Endodermal cell (in vitro differentiated cells): ENCODE data around the gene SPATS2. TPM values are rescaled to one million over a fixed set of nuclear protein-coding genes. Genes with fewer than 3 reads are reported as not detected.
"Not testable (repeated sequence)": the region's sequence is repeated elsewhere in the genome, so short reads cannot be mapped to it uniquely, and the experiment has no call there.

ENCODE experiments used
- DNase-seq: peaks from one replicate; pipeline ENCODE4 v3.0.0-alpha.2; 2017
- H3K27ac ChIP-seq: 2 replicates; pipeline ENCODE4 v1.5.1; 2013; ENCODE audit warnings: mild to moderate bottlenecking, low read depth, low read length, moderate library complexity
- H3K27me3 ChIP-seq: 2 replicates; pipeline ENCODE4 v1.6.1; 2013; ENCODE audit warnings: mild to moderate bottlenecking, low read length, moderate library complexity; ENCODE audit not compliant: insufficient read depth, control insufficient read depth, poor library complexity, severe bottlenecking
- H3K36me3 ChIP-seq: 2 replicates; pipeline ENCODE4 v1.7.0; 2013; ENCODE audit warnings: mild to moderate bottlenecking, low read length, moderate library complexity; ENCODE audit not compliant: control insufficient read depth, insufficient read depth
- H3K4me1 ChIP-seq: one replicate; pipeline ENCODE4 v1.7.0; 2013; ENCODE audit warnings: low read length; ENCODE audit not compliant: control insufficient read depth, insufficient read depth
- H3K4me3 ChIP-seq: 2 replicates; pipeline ENCODE4 v1.5.1; 2013; ENCODE audit warnings: mild to moderate bottlenecking, low read length, moderate library complexity
- H3K9ac ChIP-seq: 2 replicates; pipeline ENCODE4 v1.6.1; 2013; ENCODE audit warnings: mild to moderate bottlenecking, low read length, moderate library complexity; ENCODE audit not compliant: poor library complexity, severe bottlenecking; ENCODE audit errors: extremely low read depth
- H3K9me3 ChIP-seq: 2 replicates; pipeline ENCODE4 v1.6.1; 2013; ENCODE audit warnings: mild to moderate bottlenecking, low read length, moderate library complexity; ENCODE audit not compliant: control insufficient read depth
- H3K27ac Mint-ChIP-seq: 2 replicates; pipeline ENCODE4 v1.8.0; 2020; ENCODE audit warnings: mixed read lengths
- H3K27me3 Mint-ChIP-seq: 2 replicates; pipeline ENCODE4 v1.8.0; 2021; ENCODE audit warnings: mild to moderate bottlenecking, mixed read lengths; ENCODE audit not compliant: insufficient read depth
- H3K36me3 Mint-ChIP-seq: 2 replicates; pipeline ENCODE4 v1.8.0; 2020; ENCODE audit warnings: low read depth, mixed read lengths
- H3K4me1 Mint-ChIP-seq: 2 replicates; pipeline ENCODE4 v1.8.0; 2020; ENCODE audit warnings: mixed read lengths
- H3K4me3 Mint-ChIP-seq: 2 replicates; pipeline ENCODE4 v1.8.0; 2020; ENCODE audit warnings: mild to moderate bottlenecking, moderate library complexity, mixed read lengths
- H3K9me3 Mint-ChIP-seq: 2 replicates; pipeline ENCODE4 v1.8.0; 2020; ENCODE audit warnings: mild to moderate bottlenecking, mixed read lengths
- CTCF ChIP-seq: fragments of 200-600 bp; sonication (generic); conservative IDR thresholded peaks from 2 replicates; pipeline ENCODE4 v1.5.0; 2021; ENCODE audit warnings: antibody characterized with exemption, mild to moderate bottlenecking
- WGBS, 2 experiments: methylation state at CpG; one replicate each; pipeline versions ENCODE4 v1.1.5 to v1.1.7; 2013; ENCODE audit warnings: missing lambda C conversion rate in 2 of 2, mixed read lengths in 1 of 2; ENCODE audit not compliant: insufficient coverage in 1 of 2, insufficient read length in 1 of 2; 5-methylcytosine and 5-hydroxymethylcytosine counted together
- total RNA-seq, 2 donors: library from RNA; stranded (reverse); fragmentation: NEBNext Ultra II Directional in 1 of 2; extraction: Animal tissue kit (Norgen Biotek cat#: 25700) in 1 of 2; gene quantifications; 2 replicates in 1 of 2; 3 replicates in 1 of 2; pipeline ENCODE4 v1.2.1, GENCODE V29; 2021

The SPATS2 gene
- total RNA-seq, 2 donors from 2014 or later = 50.2 to 64.8 TPM

- Histone ChIP-seq H3K9ac (no peak overlapping the region), H3K4me3 (no peak overlapping the region), H3K4me1 (no peaks in the 10 kb centered on the region), H3K36me3 (no peaks in the 10 kb centered on the region), H3K27me3 (peaks cover 35% of the 10 kb centered on the region), H3K27ac (no peak overlapping the region), H3K9me3 (no peaks in the 10 kb centered on the region)
- no peak overlapping the region for H3K27ac Mint-ChIP-seq
- no peak for TF ChIP-seq CTCF
- no peak overlapping the region for H3K4me3 Mint-ChIP-seq
- H3K36me3 Mint-ChIP-seq = peaks cover 10% of the 10 kb centered on the region
- H3K27me3 Mint-ChIP-seq = peaks cover 44% of the 10 kb centered on the region
- 92% methylated on average over 10 of the region's 10 CpGs for WGBS, 2 experiments
- peak; percentile 34 for DNase-seq
- peaks cover 5% of the 10 kb centered on the region for H3K4me1 Mint-ChIP-seq
- peaks cover 3% of the 10 kb centered on the region for H3K9me3 Mint-ChIP-seq
These were observed 166.1 kb downstream of the SPATS2 start for GRCh38 chr12:49533331-49533730.

GRCh38 chr12:49534122-49534521 is 166.9 kb downstream of the SPATS2 start:
- H3K36me3 Mint-ChIP-seq, H3K4me3 Mint-ChIP-seq, H3K4me3 ChIP-seq, H3K4me1 ChIP-seq, H3K9me3 ChIP-seq, H3K4me1 Mint-ChIP-seq, H3K9me3 Mint-ChIP-seq, H3K36me3 ChIP-seq, H3K27ac Mint-ChIP-seq, H3K9ac ChIP-seq, H3K27ac ChIP-seq: not testable (repeated sequence)
- peak; percentile 13 for DNase-seq
- H3K27me3 Mint-ChIP-seq = peaks cover 50% of the 10 kb centered on the region
- WGBS, 2 experiments = 91 to 100% methylated on average over 1 to 5 of the region's 5 CpGs
- peaks cover 43% of the 10 kb centered on the region for H3K27me3 ChIP-seq

- Mint-ChIP-seq H3K27ac (no peak overlapping the region), H3K36me3 (peaks cover 2% of the 10 kb centered on the region), H3K4me1 (peaks cover 5% of the 10 kb centered on the region), H3K27me3 (peaks cover 56% of the 10 kb centered on the region), H3K9me3 (no peaks in the 10 kb centered on the region), H3K4me3 (no peak overlapping the region)
- H3K9me3 ChIP-seq = no peaks in the 10 kb centered on the region
- no peak overlapping the region for H3K9ac ChIP-seq
- no peaks in the 10 kb centered on the region for H3K4me1 ChIP-seq
- 72 to 74% methylated on average over 6 to 13 of the region's 13 CpGs for WGBS, 2 experiments
- peaks cover 49% of the 10 kb centered on the region for H3K27me3 ChIP-seq
- H3K27ac ChIP-seq = no peak overlapping the region
- no peak overlapping the region for H3K4me3 ChIP-seq
- no peak for TF ChIP-seq CTCF
- DNase-seq = peak; percentile 58
- H3K36me3 ChIP-seq = no peaks in the 10 kb centered on the region
These were observed 167.5 kb downstream of the SPATS2 start for GRCh38 chr12:49534731-49535278.
